Upper lobe of left lung (tissue), 6 donors: ENCODE data around the gene CYTH3. TPM values are rescaled to one million over a fixed set of nuclear protein-coding genes. Genes with fewer than 3 reads are reported as not detected.

Source experiments
- ATAC-seq, 2 donors: fragments of 200-7000 bp; cut with Tn5 transposase; one replicate each; pipeline ENCODE4 v1.9.1; 2022; ENCODE audit warnings: mild to moderate bottlenecking in 2 of 2, moderate library complexity in 2 of 2; ENCODE audit not compliant: low FRiP score in 2 of 2
- DNase-seq, 2 donors: peaks; one replicate each; pipeline ENCODE4 v3.0.0-alpha.2; 2019 to 2020
- H3K27ac ChIP-seq, 4 donors: fragments of 200-600 bp; sonication (generic); one replicate each; pipeline ENCODE4 v1.5.1; 2016 to 2019
- H3K27me3 ChIP-seq, 4 donors: fragments of 200-600 bp; sonication (generic); one replicate each; pipeline ENCODE4 v1.5.1; 2017 to 2019
- H3K36me3 ChIP-seq, 4 donors: fragments of 200-600 bp; sonication (generic); one replicate each; pipeline ENCODE4 v1.5.1; 2016 to 2019
- H3K4me1 ChIP-seq, 4 donors: fragments of 200-600 bp; sonication (generic); one replicate each; pipeline ENCODE4 v1.5.1; 2018 to 2019
- H3K4me3 ChIP-seq, 4 donors: fragments of 200-600 bp; sonication (generic); one replicate each; pipeline ENCODE4 v1.5.1; 2017 to 2019; ENCODE audit warnings: mild to moderate bottlenecking in 2 of 4, moderate library complexity in 1 of 4
- H3K9me3 ChIP-seq, 4 donors: fragments of 200-600 bp; sonication (generic); one replicate each; pipeline ENCODE4 v1.5.1; 2018 to 2019
- EP300 ChIP-seq, 4 donors: sonication (generic); formaldehyde crosslinking; IDR thresholded peaks; one replicate each; pipeline ENCODE4 v1.5.1; 2017; ENCODE audit warnings: antibody characterized with exemption in 4 of 4, control low read depth in 2 of 4
- POLR2A ChIP-seq, 4 donors: fragments of 450-650 bp; IDR thresholded peaks; one replicate each; pipeline ENCODE4 v1.5.1; 2016 to 2017; ENCODE audit warnings: antibody characterized with exemption in 4 of 4, mild to moderate bottlenecking in 2 of 4
- POLR2AphosphoS5 ChIP-seq, 2 donors: sonication (generic); formaldehyde crosslinking; IDR thresholded peaks; one replicate each; pipeline ENCODE4 v1.5.1; 2017; ENCODE audit warnings: antibody characterized with exemption in 2 of 2
- WGBS, 2 donors: methylation state at CpG; one replicate each; pipeline ENCODE4 v1.1.5; 2017 to 2018; 5-methylcytosine and 5-hydroxymethylcytosine counted together
- total RNA-seq, 6 donors: library from RNA; depleted of rRNA in 4 of 6; stranded (reverse); fragments of >200 nt in 4 of 6; gene quantifications; one replicate each; pipeline versions ENCODE4 v1.1.0 to v1.2.1, GENCODE V29; 2016 to 2021
- TF ChIP-seq, protein P1 (sequence below), 6 experiments: fragments of 450-650 bp in 4 of 6; fragments of 200-600 bp in 2 of 6; sonication (generic) in 2 of 6; IDR thresholded peaks; one replicate each; pipeline ENCODE4 v1.5.1; 2016 to 2019; ENCODE audit warnings: antibody characterized with exemption in 6 of 6
- donor health status: DM: no; HTN: no; CAD: no; lungs with moderate emphysema.
- donor health status: DM: no; HTN: yes; CAD: no; lungs with severe emphysema.

CYTH3 gene, protein sequence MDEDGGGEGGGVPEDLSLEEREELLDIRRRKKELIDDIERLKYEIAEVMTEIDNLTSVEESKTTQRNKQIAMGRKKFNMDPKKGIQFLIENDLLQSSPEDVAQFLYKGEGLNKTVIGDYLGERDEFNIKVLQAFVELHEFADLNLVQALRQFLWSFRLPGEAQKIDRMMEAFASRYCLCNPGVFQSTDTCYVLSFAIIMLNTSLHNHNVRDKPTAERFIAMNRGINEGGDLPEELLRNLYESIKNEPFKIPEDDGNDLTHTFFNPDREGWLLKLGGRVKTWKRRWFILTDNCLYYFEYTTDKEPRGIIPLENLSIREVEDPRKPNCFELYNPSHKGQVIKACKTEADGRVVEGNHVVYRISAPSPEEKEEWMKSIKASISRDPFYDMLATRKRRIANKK
- 10 to 100 TPM; 24.2 to 76.5 (median 32.9) TPM for total RNA-seq

DNA sequence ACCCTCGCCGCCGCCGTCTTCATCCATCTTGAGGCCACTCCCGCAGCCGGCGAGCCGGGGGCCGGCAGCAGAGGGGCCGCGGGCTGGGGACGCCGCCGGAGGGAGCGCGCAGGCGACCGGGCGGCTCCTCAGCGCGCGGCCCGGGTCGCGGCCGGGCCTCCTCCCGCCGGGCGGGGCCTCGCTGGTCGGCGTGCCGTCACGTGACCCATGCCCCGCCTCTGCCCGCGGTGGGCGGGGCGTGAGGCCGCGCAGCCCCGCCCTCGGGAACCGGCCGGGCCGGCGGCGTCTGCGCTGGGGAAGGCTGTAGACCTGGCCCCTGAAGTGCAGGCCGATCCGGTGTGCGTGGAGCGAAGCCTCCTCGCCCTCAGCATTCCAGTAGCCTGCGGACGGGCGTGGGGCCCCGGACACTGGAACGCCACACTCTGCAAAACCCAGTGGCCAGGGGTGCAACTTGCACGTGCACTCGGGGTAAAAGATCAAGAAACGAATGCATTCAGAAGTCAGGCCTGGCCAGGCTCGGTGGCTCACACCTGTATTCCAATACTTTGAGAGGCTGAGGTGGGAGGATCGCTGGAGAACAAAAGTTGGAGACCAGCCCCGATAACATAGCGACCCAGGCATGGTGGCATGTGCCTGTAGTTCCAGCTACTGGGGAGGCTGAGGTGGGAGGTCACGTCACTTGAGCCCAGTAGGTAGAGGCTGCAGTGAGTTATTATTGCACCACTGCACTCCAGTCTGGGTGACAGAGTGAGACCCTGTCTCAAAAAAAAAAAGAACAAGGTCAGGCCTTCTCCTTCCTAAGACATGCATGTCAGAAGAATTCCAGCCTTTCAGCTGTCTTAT lies at the start of gene CYTH3:
Gene CYTH3 (minus strand): TSS at position 144 of the 843 bp plus-strand sequence. CDS start 117 bp downstream, at position 27.
- peak; percentile 93 to 97 for ATAC-seq
- Histone ChIP-seq H3K4me3 (peak within 1 kb of the TSS; percentile 92 to 98 (median 94)), H3K36me3 (no peaks in the 10 kb centered on the region), H3K27me3 (no peaks in the 10 kb centered on the region), H3K27ac (peak within 1 kb of the TSS; percentile 78 to 90 (median 80)), H3K9me3 (no peaks in the 10 kb centered on the region), H3K4me1 (peaks cover 11 to 36% (median 24%) of the 10 kb centered on the region in 4 donors)
- peak in 3 of 4 donors; percentile 10 to 70 (median 35) for TF ChIP-seq POLR2A (IDR thresholded peaks at IDR 0.05)
- TF ChIP-seq, protein P1, sequence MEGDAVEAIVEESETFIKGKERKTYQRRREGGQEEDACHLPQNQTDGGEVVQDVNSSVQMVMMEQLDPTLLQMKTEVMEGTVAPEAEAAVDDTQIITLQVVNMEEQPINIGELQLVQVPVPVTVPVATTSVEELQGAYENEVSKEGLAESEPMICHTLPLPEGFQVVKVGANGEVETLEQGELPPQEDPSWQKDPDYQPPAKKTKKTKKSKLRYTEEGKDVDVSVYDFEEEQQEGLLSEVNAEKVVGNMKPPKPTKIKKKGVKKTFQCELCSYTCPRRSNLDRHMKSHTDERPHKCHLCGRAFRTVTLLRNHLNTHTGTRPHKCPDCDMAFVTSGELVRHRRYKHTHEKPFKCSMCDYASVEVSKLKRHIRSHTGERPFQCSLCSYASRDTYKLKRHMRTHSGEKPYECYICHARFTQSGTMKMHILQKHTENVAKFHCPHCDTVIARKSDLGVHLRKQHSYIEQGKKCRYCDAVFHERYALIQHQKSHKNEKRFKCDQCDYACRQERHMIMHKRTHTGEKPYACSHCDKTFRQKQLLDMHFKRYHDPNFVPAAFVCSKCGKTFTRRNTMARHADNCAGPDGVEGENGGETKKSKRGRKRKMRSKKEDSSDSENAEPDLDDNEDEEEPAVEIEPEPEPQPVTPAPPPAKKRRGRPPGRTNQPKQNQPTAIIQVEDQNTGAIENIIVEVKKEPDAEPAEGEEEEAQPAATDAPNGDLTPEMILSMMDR (IDR thresholded peaks at IDR 0.05), result no peak
- WGBS, 2 donors, result 8 to 33% methylated on average over 10 to 43 of the region's 67 CpGs
- peak; percentile 89 to 98 for DNase-seq

DNA sequence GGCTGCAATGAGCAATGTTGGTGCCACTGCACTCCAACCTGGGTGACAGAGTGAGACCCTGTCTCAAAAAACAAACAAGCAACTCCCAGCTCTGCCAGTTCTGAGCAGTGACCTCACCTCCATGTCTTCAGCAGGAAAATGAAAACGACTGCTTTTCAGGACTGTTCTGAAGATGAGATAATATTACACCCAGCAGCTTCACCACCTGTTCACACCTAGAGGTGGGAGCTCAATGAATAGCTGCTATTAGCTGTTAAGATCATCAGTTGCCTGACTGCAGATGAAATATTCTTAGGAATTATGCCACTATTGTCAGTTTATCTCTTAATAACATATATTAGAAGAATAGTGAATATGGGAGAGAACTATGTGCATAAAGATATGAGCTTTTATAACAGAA lies 48.4 kb upstream of the CYTH3 start:
- no peak for ATAC-seq
- H3K4me3 ChIP-seq, result no peak overlapping the region
- no peak for DNase-seq
- no peak overlapping the region for H3K27ac ChIP-seq
- H3K27me3 ChIP-seq, result no peaks in the 10 kb centered on the region
- H3K36me3 ChIP-seq, result no peaks in the 10 kb centered on the region
- peaks cover 4 to 10% (median 6%) of the 10 kb centered on the region in 4 donors for H3K4me1 ChIP-seq
- no peaks in the 10 kb centered on the region for H3K9me3 ChIP-seq
- TF ChIP-seq EP300 (IDR thresholded peaks at IDR 0.05) (no peak), POLR2AphosphoS5 (IDR thresholded peaks at IDR 0.05) (no peak), POLR2A (IDR thresholded peaks at IDR 0.05) (no peak)
- TF ChIP-seq, protein P1 (IDR thresholded peaks at IDR 0.05), result no peak
- WGBS, 2 donors, result 22 to 36% methylated on average over 1 of the region's 1 CpG

DNA sequence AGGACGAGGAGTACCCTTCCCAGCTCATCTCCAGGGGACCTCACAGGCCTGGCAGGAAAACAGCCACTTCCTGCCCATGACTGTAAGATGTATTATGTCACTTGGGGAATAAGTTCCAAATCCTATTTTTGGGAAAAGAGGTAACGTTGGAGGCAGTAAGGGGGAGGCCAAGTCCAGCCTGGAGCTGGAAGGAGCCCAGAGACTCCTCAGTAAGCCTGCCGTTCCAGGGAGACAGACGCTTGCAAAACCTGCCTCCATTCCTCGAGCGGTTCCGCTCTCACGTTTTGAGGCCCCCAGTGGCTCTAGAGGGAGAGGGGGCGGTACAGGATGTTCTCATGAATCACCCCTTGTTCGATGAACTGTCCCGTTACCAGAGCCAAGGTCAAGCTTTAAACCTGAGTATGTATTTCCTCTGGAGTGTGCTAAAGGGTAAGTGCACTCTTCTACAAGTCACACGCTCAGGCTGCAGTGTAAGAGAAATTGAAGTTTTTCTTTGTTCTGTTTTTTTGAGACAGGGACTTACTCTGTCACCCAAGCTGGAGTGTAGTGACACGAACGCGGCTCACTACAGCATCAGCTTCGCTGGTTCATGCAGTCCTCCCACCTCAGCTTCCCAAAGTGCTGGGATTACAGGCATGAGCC lies 45.5 kb upstream of the CYTH3 start:
- Histone ChIP-seq H3K27me3 (no peaks in the 10 kb centered on the region), H3K27ac (no peak overlapping the region), H3K4me1 (peaks cover 4 to 10% (median 6%) of the 10 kb centered on the region in 4 donors), H3K9me3 (no peaks in the 10 kb centered on the region), H3K36me3 (no peaks in the 10 kb centered on the region), H3K4me3 (no peak overlapping the region)
- DNase-seq (peak in 1 of 2 donors; percentile 22), ATAC-seq (peak; percentile 61 to 94)
- WGBS, 2 donors, result 34 to 36% methylated on average over 16 of the region's 16 CpGs
- TF ChIP-seq POLR2AphosphoS5 (IDR thresholded peaks at IDR 0.05), result peak in 1 of 2 donors; percentile 37
- no peak for TF ChIP-seq EP300 (IDR thresholded peaks at IDR 0.05)

DNA sequence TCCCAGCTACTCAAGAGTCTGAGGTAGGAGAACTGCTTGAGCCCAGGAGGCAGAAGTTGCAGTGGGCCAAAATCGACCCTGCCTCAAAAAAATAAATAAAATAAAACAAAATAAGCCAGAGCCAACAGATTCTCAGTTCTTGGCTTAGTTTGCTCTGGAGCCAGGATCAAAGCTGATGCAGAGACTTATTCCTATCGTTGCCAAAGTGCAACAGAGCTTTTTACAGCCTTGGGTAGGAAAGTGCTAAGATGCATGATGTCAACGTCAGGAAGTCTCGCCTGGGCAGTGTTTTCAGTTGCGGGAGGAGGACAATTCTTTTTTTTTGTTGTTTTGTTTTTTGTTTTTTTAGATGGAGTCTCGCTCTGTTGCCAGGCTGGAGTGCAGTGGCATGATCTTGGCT lies 43.8 kb upstream of the CYTH3 start:
- no peaks in the 10 kb centered on the region for H3K36me3 ChIP-seq
- DNase-seq (no peak), ATAC-seq (no peak)
- no peaks in the 10 kb centered on the region for H3K9me3 ChIP-seq
- 79 to 91% methylated on average over 6 of the region's 6 CpGs for WGBS, 2 donors
- H3K4me1 ChIP-seq, result peaks cover 4 to 10% (median 6%) of the 10 kb centered on the region in 4 donors
- H3K27me3 ChIP-seq, result no peaks in the 10 kb centered on the region
- no peak for TF ChIP-seq POLR2A (IDR thresholded peaks at IDR 0.05)
- TF ChIP-seq POLR2AphosphoS5 (IDR thresholded peaks at IDR 0.05), result no peak
- TF ChIP-seq EP300 (IDR thresholded peaks at IDR 0.05), result no peak
- TF ChIP-seq, protein P1 (IDR thresholded peaks at IDR 0.05), result no peak
- no peak overlapping the region for H3K27ac ChIP-seq
- H3K4me3 ChIP-seq, result no peak overlapping the region

DNA sequence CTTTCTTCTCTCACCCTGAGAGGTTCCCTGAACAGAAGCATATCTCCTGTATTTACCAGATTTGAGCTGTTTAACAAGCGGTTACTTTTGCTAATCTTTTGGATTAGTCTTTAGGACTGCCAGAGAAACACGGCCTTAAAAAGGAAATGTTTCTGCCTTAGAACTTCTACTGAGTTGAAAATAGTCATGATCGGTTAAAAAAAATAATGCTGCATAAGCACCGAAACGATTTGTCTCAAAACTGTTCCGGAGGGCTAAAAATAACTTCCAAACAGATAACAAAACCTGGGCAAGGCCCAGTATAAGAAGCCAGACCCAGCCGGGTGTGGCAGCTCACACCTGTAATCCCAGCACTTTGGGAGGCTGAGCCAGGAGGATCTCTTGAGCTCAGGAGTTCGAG lies 43.3 kb upstream of the CYTH3 start:
- ATAC-seq, result no peak
- Histone ChIP-seq H3K27ac (no peak overlapping the region), H3K4me1 (peaks cover 4 to 10% (median 6%) of the 10 kb centered on the region in 4 donors), H3K36me3 (no peaks in the 10 kb centered on the region), H3K27me3 (no peaks in the 10 kb centered on the region), H3K4me3 (no peak overlapping the region), H3K9me3 (no peaks in the 10 kb centered on the region)
- TF ChIP-seq, protein P1 (IDR thresholded peaks at IDR 0.05), result no peak
- no peak for DNase-seq
- WGBS, 2 donors, result 76 to 85% methylated on average over 8 of the region's 8 CpGs
